Spinal cord (tissue), 10 donors: ENCODE data around the gene GART. TPM values are rescaled to one million over a fixed set of nuclear protein-coding genes. Genes with fewer than 3 reads are reported as not detected.
"Not testable (repeated sequence)": the region's sequence is repeated elsewhere in the genome, so short reads cannot be mapped to it uniquely, and the experiment has no call there.

Experiments
- DNase-seq, 6 donors: peaks; one replicate each; pipeline versions ENCODE4 v3.0.0 to v3.0.0-alpha.2; 2013 to 2015; ENCODE audit warnings: low spot score in 6 of 6, low read depth in 4 of 6
- H3K27ac ChIP-seq: one replicate; pipeline ENCODE4 v1.5.1; 2013; ENCODE audit warnings: low read depth, low read length, control low read depth
- H3K27me3 ChIP-seq: one replicate; pipeline ENCODE4 v1.6.1; 2013; ENCODE audit warnings: low read length; ENCODE audit not compliant: control insufficient read depth, insufficient read depth
- H3K36me3 ChIP-seq: one replicate; pipeline ENCODE4 v1.6.1; 2013; ENCODE audit warnings: low read length; ENCODE audit not compliant: control insufficient read depth, insufficient read depth
- H3K4me1 ChIP-seq: one replicate; pipeline ENCODE4 v1.6.1; 2013; ENCODE audit warnings: low read length; ENCODE audit not compliant: control insufficient read depth, insufficient read depth
- H3K4me3 ChIP-seq: one replicate; pipeline ENCODE4 v1.5.1; 2013; ENCODE audit warnings: low read depth, low read length, control low read depth
- H3K9me3 ChIP-seq: one replicate; pipeline ENCODE4 v1.6.1; 2013; ENCODE audit warnings: low read length; ENCODE audit not compliant: control insufficient read depth, insufficient read depth
- WGBS: methylation state at CpG from one replicate; pipeline ENCODE4 v1.1.5; 2013; ENCODE audit warnings: missing lambda C conversion rate; ENCODE audit not compliant: insufficient coverage; 5-methylcytosine and 5-hydroxymethylcytosine counted together
- polyA plus RNA-seq, 2 donors: library from polyadenylated mRNA; unstranded; fragments of 120-200 nt; gene quantifications; one replicate each; pipeline ENCODE4 v1.2.1, GENCODE V29; 2013; ENCODE audit not compliant: insufficient read length in 2 of 2
- total RNA-seq, 2 donors: library from RNA; depleted of rRNA in 1 of 2; stranded (reverse); fragments of 120-200 nt in 1 of 2; fragments of >200 nt in 1 of 2; gene quantifications; one replicate each; pipeline versions ENCODE4 v1.2.3 to v1.2.4, GENCODE V29; 2013 to 2014
- donor health status: healthy.

GART gene
- total and polyA plus RNA-seq, 4 donors: 54.3 to 80.7 (median 65.8) TPM

DNA sequence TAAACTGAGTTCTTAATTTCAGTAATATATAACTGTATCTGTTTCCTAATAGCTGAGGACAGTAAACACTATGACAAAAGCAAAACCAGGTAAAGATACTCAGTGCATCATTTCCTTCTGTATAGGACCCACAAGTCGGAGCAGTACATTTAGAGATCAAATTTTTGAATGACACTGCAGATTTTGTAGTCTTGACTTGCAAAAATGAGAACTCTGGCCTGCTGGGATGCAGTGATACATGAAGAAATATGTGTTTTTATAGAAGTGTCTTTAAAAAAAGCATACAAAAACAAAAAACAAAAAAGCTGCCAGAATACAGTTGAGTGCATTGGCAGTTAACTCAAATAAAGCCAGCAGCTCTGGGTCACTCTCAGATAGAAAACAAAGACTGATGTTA lies 19.0 kb downstream of the GART start:
- no peaks in the 10 kb centered on the region for H3K27me3 ChIP-seq
- no CpG with 5 or more reads among the region's 1 CpG for WGBS
- DNase-seq: no peak
- peaks cover 38% of the 10 kb centered on the region for H3K36me3 ChIP-seq
- no peaks in the 10 kb centered on the region for H3K9me3 ChIP-seq
- no peak overlapping the region for H3K27ac ChIP-seq
- H3K4me3 ChIP-seq: no peak overlapping the region
- no peaks in the 10 kb centered on the region for H3K4me1 ChIP-seq

DNA sequence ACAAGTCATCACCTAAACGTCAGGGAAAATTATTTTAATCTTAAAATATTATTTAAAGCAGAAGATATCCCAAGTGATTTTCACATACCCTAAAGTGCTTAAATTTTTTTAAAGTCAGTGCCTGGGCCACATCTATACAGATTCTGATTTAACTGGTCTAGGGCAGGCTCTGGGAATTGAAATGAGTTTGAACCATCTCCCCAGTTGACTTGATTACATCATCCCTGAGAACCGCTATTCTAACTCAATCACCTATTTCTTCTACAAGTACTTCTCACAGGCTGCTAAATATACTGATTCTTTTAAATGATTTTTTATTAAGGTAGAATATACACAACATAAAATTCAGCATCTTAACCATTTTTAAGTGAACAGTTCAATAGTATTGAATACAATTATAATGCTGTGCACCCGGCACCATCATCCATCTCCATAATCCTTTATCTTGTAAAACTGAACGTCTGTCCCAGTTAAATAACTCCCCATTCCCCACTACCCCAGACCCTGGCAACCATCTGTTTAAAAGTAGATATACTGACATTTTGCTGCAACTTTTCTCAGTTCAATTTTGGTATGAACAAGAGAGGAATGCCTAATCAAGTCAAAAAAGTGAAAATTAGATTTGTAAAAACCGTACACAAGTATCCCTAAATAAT lies 19.5 kb downstream of the GART start:
- no peak for DNase-seq
- H3K27me3 ChIP-seq: no peaks in the 10 kb centered on the region
- H3K9me3 ChIP-seq: no peaks in the 10 kb centered on the region
- no peak overlapping the region for H3K27ac ChIP-seq
- no peaks in the 10 kb centered on the region for H3K4me1 ChIP-seq
- no CpG with 5 or more reads among the region's 5 CpGs for whole genome bisulfite sequencing
- H3K4me3 ChIP-seq: no peak overlapping the region
- H3K36me3 ChIP-seq: peaks cover 37% of the 10 kb centered on the region

DNA sequence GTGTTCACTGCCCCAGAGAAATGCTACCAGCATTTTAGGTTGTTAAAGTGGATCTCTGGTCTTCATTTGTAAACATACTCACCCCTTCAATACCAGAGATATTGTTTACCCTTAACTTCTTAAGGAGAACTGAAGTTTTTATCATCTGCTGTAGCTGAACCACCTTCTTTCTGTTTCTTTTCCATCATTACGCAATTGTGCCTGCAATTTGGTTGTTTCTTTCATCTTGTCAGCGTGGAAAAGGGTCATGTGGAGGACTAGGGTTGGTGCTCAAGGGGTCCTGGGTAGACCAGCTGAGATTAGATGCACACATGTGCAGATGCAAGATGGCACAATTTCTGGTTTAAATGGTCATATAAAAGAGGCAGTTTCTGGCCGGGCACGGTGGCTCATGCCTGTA lies 23.0 kb downstream of the GART start:
- Histone ChIP-seq H3K27me3 (no peaks in the 10 kb centered on the region), H3K4me1 (no peaks in the 10 kb centered on the region), H3K4me3 (no peak overlapping the region), H3K27ac (no peak overlapping the region), H3K9me3 (no peaks in the 10 kb centered on the region), H3K36me3 (peaks cover 25% of the 10 kb centered on the region)
- no peak for DNase-seq
- 100% methylated on average over 1 of the region's 4 CpGs for WGBS

DNA sequence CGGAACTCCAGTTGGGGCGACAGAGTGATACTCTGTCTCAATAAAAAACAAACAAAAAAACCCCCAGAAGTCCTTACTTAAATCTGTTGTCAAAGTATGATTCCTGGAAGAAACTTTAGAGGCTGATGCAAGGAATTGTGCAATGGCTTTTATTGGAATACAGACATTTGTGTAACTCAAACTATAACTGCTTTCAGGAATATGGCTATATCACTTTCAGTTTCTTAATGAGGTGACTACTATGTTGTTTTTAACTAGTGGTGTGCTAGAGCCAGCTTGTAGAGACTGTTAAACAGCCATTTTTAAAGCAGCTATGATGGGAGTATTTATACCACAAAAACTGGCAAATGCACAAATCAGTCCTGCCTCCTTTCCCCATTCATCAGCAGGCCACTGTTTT lies 27.7 kb downstream of the GART start:
- no peaks in the 10 kb centered on the region for H3K4me1 ChIP-seq
- no CpG with 5 or more reads among the region's 2 CpGs for WGBS
- H3K4me3 ChIP-seq: no peak overlapping the region
- no peak overlapping the region for H3K27ac ChIP-seq
- peaks cover 47% of the 10 kb centered on the region for H3K36me3 ChIP-seq
- DNase-seq: no peak
- H3K9me3 ChIP-seq: no peaks in the 10 kb centered on the region
- H3K27me3 ChIP-seq: no peaks in the 10 kb centered on the region

DNA sequence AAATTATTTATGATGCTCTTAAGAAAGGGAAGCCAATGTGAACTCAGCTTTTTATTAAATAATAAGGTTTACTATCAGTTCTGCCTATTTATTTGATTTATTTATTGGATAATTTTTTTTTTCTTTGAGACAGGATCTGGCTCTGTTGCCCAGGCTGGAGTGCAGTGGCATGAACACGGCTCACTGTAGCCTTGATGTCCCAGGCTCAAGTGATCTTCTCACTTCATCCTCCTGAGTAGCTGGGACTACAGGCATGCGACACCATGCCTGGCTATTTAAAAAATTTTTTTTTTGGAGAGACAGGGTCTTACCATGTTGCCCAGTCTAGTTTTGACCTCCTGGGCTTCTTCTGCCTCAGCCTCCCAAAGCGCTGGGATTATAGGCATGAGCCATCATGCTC lies 29.4 kb downstream of the GART start:
- 100% methylated on average over 1 of the region's 3 CpGs for WGBS
- no peak for DNase-seq
- Histone ChIP-seq H3K9me3 (no peaks in the 10 kb centered on the region), H3K27ac (no peak overlapping the region), H3K36me3 (peaks cover 44% of the 10 kb centered on the region), H3K27me3 (no peaks in the 10 kb centered on the region), H3K4me3 (no peak overlapping the region), H3K4me1 (no peaks in the 10 kb centered on the region)

DNA sequence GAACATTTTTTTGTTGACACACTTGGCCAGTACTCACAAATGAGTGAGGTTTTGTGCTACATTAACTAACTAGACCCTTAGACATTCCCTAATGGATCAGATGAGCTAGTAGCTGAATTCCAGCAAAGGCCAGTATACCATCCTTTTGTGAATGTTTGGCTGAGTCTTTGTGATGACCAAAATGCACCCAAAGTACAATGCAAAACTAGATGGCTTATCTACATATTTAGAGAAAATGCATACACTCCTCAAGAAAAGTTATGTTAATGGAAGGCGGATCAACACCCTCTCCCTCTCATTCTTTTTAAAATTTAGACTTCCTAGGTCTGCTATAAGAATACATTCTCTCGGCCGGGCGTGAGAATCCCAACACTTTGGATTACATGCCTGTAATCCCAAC lies 30.3 kb downstream of the GART start:
- 100% methylated on average over 4 of the region's 4 CpGs for WGBS
- no peak overlapping the region for H3K4me3 ChIP-seq
- H3K36me3 ChIP-seq: peaks cover 50% of the 10 kb centered on the region
- H3K27me3 ChIP-seq: no peaks in the 10 kb centered on the region
- no peaks in the 10 kb centered on the region for H3K9me3 ChIP-seq
- no peak for DNase-seq
- no peak overlapping the region for H3K27ac ChIP-seq
- H3K4me1 ChIP-seq: no peaks in the 10 kb centered on the region

DNA sequence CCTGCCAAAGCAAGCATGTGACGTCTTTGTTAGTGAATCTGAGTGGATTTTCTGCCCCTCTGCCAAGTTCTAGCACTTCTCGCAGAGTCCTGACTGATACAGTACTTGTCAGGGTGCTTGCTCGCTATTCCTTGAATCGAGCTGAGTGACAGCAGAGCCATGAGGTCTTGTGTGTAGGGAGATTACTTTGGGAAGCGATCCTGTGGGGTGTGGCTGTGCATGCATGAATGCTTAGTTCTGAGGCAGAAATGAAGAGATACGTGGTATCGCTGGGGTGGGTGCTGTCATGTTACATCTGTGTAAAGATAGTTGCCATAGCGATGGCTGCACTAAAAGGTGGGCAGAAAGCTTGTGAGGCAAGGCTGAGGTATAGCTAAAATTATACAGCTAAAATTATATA lies 31.1 kb downstream of the GART start:
- H3K36me3 ChIP-seq: peaks cover 50% of the 10 kb centered on the region
- no peaks in the 10 kb centered on the region for H3K4me1 ChIP-seq
- no peaks in the 10 kb centered on the region for H3K27me3 ChIP-seq
- WGBS: 91% methylated on average over 5 of the region's 8 CpGs
- DNase-seq: no peak
- H3K27ac ChIP-seq: no peak overlapping the region
- H3K9me3 ChIP-seq: no peaks in the 10 kb centered on the region
- no peak overlapping the region for H3K4me3 ChIP-seq

DNA sequence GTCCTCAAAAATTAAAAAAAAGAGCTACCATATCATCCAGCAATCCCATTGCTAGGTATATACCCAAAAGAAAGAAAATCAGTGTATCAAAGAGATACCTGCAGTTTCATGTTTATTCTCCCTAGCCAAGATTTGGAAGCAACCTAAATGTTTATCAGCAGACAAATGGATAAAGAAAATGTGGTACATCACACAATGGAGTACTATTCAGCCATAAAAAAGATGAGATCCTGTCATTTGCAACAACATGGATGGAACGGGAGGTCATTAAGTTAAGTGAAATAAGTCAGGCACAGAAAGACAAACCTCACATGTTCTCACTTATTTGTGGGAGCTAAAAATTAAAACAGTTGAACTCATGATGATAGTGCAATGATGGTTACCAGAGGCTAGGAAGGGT lies 34.9 kb downstream of the GART start:
- not testable (repeated sequence) for H3K9me3 ChIP-seq, H3K27me3 ChIP-seq, DNase-seq, H3K4me1 ChIP-seq, H3K4me3 ChIP-seq, H3K27ac ChIP-seq
- WGBS: no CpG with 5 or more reads among the region's 1 CpG
- peaks cover 29% of the 10 kb centered on the region for H3K36me3 ChIP-seq

DNA sequence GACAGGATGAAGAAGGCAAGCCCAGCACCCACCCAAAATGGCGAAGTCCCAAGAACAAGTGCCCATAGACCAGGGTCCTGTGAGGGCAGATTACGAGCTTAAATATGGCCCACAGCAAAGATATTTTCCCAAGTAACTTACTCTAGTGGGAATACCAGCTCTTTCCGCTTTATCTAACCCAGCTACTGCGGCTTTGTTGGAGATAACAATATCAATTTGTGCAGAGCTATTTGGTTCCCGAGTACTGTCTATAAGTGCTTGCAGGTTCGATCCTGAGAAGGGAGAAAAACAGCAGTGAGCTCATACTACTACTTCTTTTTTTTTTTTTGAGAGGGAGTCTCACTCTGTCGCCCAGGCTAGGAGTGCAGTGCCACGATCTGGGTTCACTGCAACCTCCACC lies 36.1 kb downstream of the GART start:
- no peak for DNase-seq
- Histone ChIP-seq H3K4me1 (no peaks in the 10 kb centered on the region), H3K4me3 (no peak overlapping the region), H3K36me3 (peaks cover 32% of the 10 kb centered on the region), H3K27me3 (no peaks in the 10 kb centered on the region), H3K27ac (no peak overlapping the region), H3K9me3 (no peaks in the 10 kb centered on the region)
- no CpG with 5 or more reads among the region's 8 CpGs for WGBS

DNA sequence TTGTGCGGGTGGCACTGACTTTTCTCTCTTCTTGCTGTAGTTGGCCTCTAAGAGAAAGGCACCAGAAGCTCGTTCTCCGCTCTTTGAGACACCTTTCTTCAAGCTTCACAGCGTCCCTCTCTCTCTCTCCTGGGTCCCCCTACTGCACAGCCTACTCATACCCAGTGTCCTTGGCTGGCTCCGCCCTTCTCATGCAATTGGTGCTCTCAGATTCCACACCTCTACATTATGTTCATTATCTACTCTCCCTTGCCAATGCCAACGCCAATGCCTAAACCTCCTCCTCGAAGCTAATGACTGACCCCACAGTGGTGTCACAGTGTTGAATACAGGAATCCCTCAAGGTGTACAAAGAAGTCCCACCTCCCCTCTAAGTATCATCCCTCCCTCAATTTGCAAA lies 45.6 kb downstream of the GART start:
- Histone ChIP-seq H3K4me3 (no peak overlapping the region), H3K4me1 (peaks cover 4% of the 10 kb centered on the region), H3K27ac (no peak overlapping the region), H3K9me3 (no peaks in the 10 kb centered on the region), H3K36me3 (peaks cover 4% of the 10 kb centered on the region), H3K27me3 (no peaks in the 10 kb centered on the region)
- 50% methylated on average over 6 of the region's 7 CpGs for WGBS
- DNase-seq: no peak
